PC-9 (cell line): ENCODE measurements around the gene UBAP2L.
"Not testable (repeated sequence)": the region's sequence is repeated elsewhere in the genome, so short reads cannot be mapped to it uniquely, and the experiment has no call there.

Source experiments
- CTCF ChIP-seq: fragments of 200-600 bp; sonication (generic); conservative IDR thresholded peaks from 2 replicates; pipeline ENCODE4 v1.6.1; 2017; ENCODE audit warnings: mixed run types, antibody characterized with exemption, mild to moderate bottlenecking, moderate library complexity
- EZH2 ChIP-seq: fragments of 200-600 bp; sonication (generic); IDR thresholded peaks from 2 replicates; pipeline ENCODE4 v1.8.0; 2017; ENCODE audit warnings: antibody characterized with exemption, low read depth

GRCh38 chr1:154231112-154231511 lies 10.4 kb downstream of the UBAP2L start:
- TF ChIP-seq CTCF, EZH2: not testable (repeated sequence)
